ENCODE measurements around the gene EXOC4.

EXOC4 gene

DNA sequence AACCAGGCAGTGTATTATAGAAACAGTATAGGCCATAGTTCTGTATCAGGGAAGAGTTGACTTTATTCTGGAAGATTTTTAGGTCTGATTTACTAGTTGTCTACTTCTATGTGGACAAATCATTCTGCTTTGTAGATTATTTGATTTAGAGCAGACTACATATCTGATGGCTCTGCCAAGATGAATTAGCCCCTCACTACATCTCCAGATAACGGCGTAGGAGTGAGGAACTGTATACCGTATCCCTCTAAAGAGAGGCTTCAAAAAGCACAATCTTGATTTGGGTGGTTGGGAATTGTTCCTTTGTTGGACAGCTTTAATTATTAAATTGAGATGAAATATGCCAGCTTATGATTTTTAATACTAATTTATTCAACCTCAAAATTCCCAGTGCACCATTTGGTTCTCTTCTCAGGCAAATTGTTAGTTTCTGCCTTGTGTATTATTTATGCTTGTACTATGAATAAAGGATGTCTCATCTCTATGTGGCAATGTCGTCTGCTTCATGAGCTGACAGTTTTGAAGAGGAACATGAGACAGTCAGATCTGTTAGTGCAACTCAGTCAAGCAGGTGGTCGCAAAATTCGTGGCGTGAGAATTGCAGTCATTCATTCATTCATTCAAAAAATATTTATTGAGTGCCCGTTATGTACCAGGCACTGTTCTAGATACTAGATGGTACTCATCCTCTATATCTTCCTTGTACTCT is 422.8 kb downstream of the EXOC4 start:
- no peaks in the 10 kb centered on the region for H3K36me3 ChIP-seq
- intact Hi-C loops (cut with DNase I; ENCODE audit: low total_unique reads): no loop called here

DNA sequence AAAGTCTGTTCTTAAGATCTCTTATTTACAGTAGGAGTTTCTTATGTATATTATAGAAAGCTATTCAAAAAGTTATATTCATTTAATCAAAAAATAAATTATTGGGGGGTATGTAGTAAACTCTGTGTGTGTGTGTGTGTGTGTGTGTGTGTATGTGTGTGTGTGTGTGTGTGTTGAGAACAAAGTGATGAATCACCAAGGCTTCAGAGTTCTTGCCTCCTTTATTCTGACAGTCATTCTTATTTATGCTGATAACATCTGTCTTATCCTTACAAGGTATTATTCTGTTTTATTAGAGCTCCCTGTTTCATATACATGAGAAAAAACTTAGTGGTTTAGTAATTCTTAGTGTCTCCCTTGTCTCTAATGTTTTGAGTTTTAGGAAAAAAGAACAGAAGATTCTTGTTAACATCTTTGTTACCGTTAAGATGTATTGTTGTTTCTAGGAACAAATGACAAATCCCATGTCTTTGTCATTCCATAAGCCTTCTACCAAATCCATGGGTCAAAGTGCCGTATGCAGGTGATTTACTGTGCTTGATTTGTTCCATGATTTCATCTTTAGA is 424.0 kb downstream of the EXOC4 start:
- intact Hi-C loops (cut with DNase I; ENCODE audit: low total_unique reads): no loop called here
- no peaks in the 10 kb centered on the region for H3K36me3 ChIP-seq
- H3K27ac ChIP-seq: no peak overlapping the region
- DNase-seq: no peak
- no peaks in the 10 kb centered on the region for H3K27me3 ChIP-seq
- TF ChIP-seq, protein P1, sequence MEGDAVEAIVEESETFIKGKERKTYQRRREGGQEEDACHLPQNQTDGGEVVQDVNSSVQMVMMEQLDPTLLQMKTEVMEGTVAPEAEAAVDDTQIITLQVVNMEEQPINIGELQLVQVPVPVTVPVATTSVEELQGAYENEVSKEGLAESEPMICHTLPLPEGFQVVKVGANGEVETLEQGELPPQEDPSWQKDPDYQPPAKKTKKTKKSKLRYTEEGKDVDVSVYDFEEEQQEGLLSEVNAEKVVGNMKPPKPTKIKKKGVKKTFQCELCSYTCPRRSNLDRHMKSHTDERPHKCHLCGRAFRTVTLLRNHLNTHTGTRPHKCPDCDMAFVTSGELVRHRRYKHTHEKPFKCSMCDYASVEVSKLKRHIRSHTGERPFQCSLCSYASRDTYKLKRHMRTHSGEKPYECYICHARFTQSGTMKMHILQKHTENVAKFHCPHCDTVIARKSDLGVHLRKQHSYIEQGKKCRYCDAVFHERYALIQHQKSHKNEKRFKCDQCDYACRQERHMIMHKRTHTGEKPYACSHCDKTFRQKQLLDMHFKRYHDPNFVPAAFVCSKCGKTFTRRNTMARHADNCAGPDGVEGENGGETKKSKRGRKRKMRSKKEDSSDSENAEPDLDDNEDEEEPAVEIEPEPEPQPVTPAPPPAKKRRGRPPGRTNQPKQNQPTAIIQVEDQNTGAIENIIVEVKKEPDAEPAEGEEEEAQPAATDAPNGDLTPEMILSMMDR (IDR thresholded peaks at IDR 0.05): no peak
- no peaks in the 10 kb centered on the region for H3K4me1 ChIP-seq
- no peak overlapping the region for H3K4me3 ChIP-seq
- no peaks in the 10 kb centered on the region for H3K9me3 ChIP-seq

More for the DNA sequence above, 422.8 kb downstream of the EXOC4 start:
- TF ChIP-seq, protein P1 (IDR thresholded peaks at IDR 0.05): no peak
- H3K4me1 ChIP-seq: no peaks in the 10 kb centered on the region
- DNase-seq: no peak
- no peak overlapping the region for H3K27ac ChIP-seq
- H3K27me3 ChIP-seq: no peaks in the 10 kb centered on the region
- H3K9me3 ChIP-seq: no peaks in the 10 kb centered on the region
- no peak overlapping the region for H3K4me3 ChIP-seq

DNA sequence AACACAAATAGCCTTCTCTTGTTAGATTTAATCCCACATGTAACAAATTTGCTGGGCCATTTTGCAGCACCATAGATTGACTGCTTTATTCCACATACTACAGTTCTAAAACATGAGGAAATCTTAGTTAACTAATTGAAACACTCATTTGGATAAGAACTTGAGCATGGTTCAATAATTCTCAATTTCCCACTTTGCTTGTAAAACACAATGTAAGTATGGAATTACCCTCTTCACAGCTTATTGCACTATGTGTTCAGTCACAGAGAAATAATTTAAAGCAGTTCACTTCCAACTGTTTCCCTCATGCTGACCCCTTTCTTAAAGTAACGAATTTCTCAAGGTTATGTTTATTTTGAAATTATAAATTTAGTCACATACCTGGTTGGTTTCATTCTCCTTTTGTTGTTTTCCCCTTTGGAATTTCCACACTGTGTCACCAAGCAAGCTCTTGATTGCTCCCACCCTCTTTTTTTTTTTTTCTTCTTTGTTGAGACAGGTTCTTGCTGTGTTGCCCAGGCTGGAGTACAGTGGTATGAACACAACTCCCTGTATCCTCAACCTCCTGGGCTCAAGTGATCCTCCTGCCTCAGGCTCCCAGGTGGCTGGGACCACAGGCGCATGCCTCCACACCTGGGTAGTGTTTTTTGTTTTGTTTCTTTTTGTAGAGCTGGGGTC is 425.4 kb downstream of the EXOC4 start:
- TF ChIP-seq, protein P1 (IDR thresholded peaks at IDR 0.05): no peak
- no peaks in the 10 kb centered on the region for H3K36me3 ChIP-seq
- H3K27ac ChIP-seq: no peak overlapping the region
- no peaks in the 10 kb centered on the region for H3K9me3 ChIP-seq
- no peaks in the 10 kb centered on the region for H3K27me3 ChIP-seq
- intact Hi-C loops (cut with DNase I; ENCODE audit: low total_unique reads): no loop called here
- no peak overlapping the region for H3K4me3 ChIP-seq
- DNase-seq: no peak
- H3K4me1 ChIP-seq: no peaks in the 10 kb centered on the region

DNA sequence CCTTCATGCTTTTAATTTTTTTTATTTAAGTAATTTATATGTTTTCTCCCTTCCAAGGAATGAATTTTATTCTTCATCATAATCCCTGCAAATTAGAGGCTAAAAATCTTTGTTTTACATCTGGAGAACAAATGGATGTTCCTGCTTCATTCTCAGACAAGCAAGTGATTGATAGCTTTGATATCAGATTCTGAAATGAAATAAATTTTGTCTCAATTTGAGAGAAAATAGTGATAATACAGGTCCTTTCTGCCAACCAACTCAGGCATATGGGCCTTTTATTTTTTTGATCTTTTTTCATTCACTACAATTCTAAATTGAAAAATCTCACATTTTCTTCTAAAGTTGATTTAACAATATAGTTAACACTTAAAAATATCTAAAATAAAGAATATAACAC is 427.1 kb downstream of the EXOC4 start:
- no peaks in the 10 kb centered on the region for H3K27me3 ChIP-seq

DNA sequence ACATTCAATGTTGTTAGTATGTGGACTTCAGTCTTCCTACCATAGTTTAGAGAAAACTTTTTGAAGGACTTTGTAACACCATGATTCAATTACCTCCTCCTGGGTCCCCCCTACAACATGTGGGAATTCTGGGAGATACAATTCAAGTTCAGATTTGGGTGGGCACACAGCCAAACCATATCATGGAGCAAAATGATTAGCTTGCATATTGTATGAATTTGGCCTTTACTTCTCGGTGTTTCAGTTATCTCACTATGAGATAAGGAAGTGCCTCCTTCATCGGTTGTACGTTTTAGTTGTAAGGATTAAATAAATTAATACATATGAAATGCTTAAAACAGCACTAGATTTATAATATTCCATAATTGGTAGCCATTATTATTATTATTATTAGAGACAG is 428.7 kb downstream of the EXOC4 start:
- Histone ChIP-seq H3K4me3 (no peak overlapping the region), H3K27ac (no peak overlapping the region), H3K9me3 (no peaks in the 10 kb centered on the region), H3K4me1 (no peaks in the 10 kb centered on the region), H3K27me3 (no peaks in the 10 kb centered on the region), H3K36me3 (no peaks in the 10 kb centered on the region)
- TF ChIP-seq, protein P1 (IDR thresholded peaks at IDR 0.05): no peak
- DNase-seq: no peak
- intact Hi-C loops (cut with DNase I; ENCODE audit: low total_unique reads): no loop called here

More for the DNA sequence above, 427.1 kb downstream of the EXOC4 start:
- TF ChIP-seq, protein P1 (IDR thresholded peaks at IDR 0.05): no peak
- Histone ChIP-seq H3K4me1 (no peaks in the 10 kb centered on the region), H3K4me3 (no peak overlapping the region), H3K27ac (no peak overlapping the region), H3K36me3 (no peaks in the 10 kb centered on the region), H3K9me3 (no peaks in the 10 kb centered on the region)
- intact Hi-C loops (cut with DNase I; ENCODE audit: low total_unique reads): no loop called here
- DNase-seq: no peak
